HG03378 (cell line): Measurements from ENCODE around the gene FAM107A.

ENCODE experiments used
- ATAC-seq: cut with Tn5 transposase; IDR thresholded peaks from one replicate; pipeline ENCODE4 v1.9.1; 2021; ENCODE audit warnings: mild to moderate bottlenecking, moderate library complexity; ENCODE audit not compliant: unreplicated experiment

FAM107A gene

DNA sequence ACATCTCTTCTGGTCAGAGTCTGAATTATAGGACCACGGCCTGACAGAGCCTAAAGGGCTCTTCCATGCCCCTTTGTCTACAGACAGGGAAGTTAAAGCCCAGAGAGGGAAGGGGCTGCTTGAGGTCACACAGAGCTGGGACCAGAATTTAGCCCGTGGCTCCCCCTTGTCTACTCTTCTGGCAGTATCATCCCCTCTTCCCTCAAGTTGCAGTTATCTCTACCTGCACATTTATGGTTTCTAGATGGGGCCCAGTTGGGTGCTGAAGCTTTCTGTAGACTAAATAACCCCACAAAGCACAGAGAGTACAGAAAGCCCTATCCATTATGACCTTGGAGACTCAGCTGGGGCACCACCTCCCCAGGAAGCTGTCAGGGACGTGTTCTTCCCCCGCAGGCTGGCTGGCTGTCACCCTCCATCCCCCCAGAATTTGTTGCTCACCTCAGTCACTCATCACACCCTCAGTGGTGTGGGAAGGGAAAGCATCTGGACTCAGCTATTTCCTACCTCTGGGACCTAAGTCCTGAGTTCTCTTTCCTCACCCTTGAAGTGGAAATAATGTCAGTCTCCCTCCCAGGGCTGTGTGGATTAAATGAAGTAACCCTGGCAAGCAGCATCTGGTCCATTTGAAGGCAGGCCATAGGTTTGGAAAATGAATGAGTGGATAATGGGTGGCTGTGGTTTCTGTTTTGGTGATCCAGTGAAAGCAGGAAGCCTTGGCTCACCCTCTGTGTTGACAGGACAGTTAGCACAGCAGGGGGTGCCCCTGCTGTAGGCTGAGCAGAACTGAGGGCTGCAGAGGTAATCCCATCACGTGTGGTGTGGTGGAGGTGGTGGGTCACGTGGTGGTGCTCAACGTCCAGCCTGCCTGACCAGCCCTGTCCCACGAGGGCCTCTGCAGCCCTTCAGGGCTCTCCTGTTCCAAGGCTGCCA, 56.5 kb downstream of the FAM107A start:
- ATAC-seq: no peak

DNA sequence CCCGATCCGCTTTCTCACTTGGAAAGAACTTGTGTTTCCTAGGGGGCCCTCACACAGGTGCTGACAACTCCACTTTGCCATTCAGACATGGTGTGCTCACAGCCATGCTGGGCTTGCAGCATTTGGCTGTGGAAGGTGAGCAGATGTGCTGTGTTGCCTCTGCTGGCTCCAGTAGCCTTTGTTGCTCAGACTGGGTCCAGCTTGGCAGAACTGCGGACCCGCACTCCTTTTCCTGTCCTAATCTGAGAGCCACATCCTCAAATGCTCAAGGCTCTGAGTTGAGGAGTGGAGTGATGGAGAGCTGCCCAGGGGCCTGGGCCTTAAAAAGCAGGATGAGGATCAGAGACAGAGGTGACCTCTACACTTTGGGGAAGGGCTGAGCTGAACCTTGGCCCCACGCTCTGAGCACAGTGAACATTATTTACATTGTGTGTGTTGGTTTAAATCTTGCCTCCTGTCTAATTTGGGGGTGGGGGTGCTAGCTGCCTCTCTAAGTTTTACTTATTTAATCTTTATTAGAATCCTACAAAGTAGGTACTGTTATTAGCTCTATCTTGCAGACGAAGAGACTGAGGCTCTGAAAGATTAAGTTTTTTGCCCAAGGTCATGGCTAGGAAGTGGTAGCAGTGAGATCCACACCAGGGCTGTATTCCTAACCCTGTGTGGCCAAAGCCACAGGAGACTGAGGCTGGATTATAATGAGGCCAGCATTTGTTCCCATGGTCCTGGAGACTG, 57.4 kb downstream of the FAM107A start:
- ATAC-seq: no peak

DNA sequence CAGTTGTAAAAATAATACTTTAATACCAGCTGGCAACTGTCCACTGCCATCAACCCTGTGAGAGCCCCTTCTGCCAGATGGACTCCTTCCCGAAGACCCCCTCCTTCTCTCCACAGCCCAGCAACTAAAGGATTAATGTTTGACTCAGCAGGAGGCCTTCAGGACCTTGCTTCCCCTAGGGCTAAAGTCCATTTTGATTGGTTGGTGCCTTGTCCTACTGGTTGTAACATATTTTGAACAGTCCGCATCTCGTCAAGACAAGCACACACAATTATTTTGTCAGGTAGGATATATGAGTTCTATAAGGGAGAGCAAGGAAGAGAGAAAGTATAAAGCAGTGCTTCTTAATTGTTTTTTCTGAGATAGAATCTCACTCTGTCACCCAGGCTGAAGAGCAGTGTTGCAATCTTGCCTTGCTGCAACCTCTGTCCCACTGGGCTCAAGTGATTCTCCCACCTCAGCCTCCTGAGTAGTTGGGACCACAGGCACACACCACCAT, 58.9 kb downstream of the FAM107A start:
- no peak for ATAC-seq

DNA sequence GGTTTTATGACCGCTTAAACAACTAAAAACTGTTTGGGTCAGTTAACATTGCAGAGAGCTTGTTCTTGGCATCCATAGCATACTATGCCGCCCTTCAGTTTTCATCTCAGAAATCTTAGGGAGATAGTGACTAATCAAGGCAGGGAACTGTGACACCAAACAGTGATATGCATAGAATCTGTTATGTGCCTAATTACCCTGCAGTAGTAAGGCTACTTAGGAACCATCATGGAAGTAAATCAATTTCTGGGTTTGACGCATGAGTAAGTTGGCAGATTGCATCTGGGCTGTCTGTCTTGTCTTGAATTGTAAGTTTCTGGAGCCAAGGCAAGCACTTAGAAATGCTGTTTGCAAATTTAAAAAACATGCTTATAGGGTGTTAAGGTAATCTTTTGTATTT, 62.8 kb downstream of the FAM107A start:
- no peak for ATAC-seq
